K562 (cell line): ENCODE data around the gene TMED10.

Experiments used
- CTCF ChIP-seq, 3 experiments: IDR thresholded peaks in 2 of 3; conservative IDR thresholded peaks in 1 of 3; 2 replicates each; pipeline ENCODE4 v1.5.1; 2011 to 2012; ENCODE audit warnings: low read length in 3 of 3, mild to moderate bottlenecking in 3 of 3, control low read depth in 2 of 3, improper control_type of control experiment in 1 of 3, inconsistent platforms in 1 of 3, low read depth in 1 of 3, mixed read lengths in 1 of 3, moderate library complexity in 1 of 3; ENCODE audit not compliant: insufficient read depth in 2 of 3
- JUN ChIP-seq, 2 experiments: sonication (generic) in 1 of 2; formaldehyde crosslinking in 1 of 2; IDR thresholded peaks; 2 replicates each; pipeline versions ENCODE4 v1.6.1 to v1.8.0; 2012 to 2022; ENCODE audit warnings: borderline replicate concordance in 2 of 2, mild to moderate bottlenecking in 2 of 2, improper control_type of control experiment in 1 of 2, low read depth in 1 of 2, low read length in 1 of 2, missing genetic modification reagents in 1 of 2
- PTRF ChIP-seq: fragments of 450-650 bp; IDR thresholded peaks from 2 replicates; pipeline ENCODE4 v1.6.1; 2016; ENCODE audit warnings: mild to moderate bottlenecking, missing genetic modification characterization, missing compliant biosample characterization
- TAF1 ChIP-seq: IDR thresholded peaks from 2 replicates; pipeline ENCODE4 v1.6.1; 2011; ENCODE audit warnings: mild to moderate bottlenecking, low read length, moderate library complexity; ENCODE audit not compliant: insufficient read depth, control insufficient read depth, severe bottlenecking; ENCODE audit errors: extremely low read depth
- ZNF778 ChIP-seq: fragments of 450-650 bp; formaldehyde crosslinking; IDR thresholded peaks from 2 replicates; pipeline ENCODE4 v1.4.0; 2020; ENCODE audit warnings: mild to moderate bottlenecking, moderate library complexity
- TF ChIP-seq, protein P1 (sequence below): fragments of 250-450 bp; sonication (Bioruptor Pico); IDR thresholded peaks from 2 replicates; pipeline ENCODE4 v1.8.0; 2021; ENCODE audit warnings: mild to moderate bottlenecking, moderate library complexity

DNA sequence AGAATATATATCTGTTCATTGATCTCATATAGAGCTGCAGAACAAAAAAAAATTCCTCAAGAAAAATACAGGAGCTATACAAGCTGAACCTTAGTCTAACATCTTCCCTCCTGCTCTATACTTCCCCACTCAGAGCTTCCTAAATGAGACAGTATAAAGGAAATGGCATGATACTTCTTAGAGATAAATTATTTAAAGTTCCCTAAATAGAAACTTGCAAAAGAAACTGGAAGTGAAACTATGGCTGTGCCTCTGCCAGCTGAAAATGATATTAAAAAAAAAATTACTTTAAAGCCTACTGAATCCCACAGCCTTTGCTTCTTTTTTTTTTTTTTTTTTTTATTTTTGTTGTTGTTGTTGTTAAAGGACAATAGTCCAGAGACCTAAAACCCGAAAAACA is 37.9 kb downstream of the TMED10 start:
- TF ChIP-seq PTRF (no peak), JUN (IDR thresholded peaks at IDR 0.05; ENCODE audit: borderline replicate concordance, low read depth, low read length) (no peak), JUN (CRISPR knock-in tag; IDR thresholded peaks at IDR 0.05; ENCODE audit: borderline replicate concordance) (no peak), CTCF (IDR thresholded peaks at IDR 0.05 in 2 of 3, conservative IDR thresholded peaks at IDR 0.05 in 1 of 3; ENCODE audit: insufficient read depth in 2 of 3, low read depth in 1 of 3, low read length in 3 of 3) (no peak), TAF1 (no peak), ZNF778 (CRISPR knock-in tag) (no peak)
- TF ChIP-seq, protein P1, sequence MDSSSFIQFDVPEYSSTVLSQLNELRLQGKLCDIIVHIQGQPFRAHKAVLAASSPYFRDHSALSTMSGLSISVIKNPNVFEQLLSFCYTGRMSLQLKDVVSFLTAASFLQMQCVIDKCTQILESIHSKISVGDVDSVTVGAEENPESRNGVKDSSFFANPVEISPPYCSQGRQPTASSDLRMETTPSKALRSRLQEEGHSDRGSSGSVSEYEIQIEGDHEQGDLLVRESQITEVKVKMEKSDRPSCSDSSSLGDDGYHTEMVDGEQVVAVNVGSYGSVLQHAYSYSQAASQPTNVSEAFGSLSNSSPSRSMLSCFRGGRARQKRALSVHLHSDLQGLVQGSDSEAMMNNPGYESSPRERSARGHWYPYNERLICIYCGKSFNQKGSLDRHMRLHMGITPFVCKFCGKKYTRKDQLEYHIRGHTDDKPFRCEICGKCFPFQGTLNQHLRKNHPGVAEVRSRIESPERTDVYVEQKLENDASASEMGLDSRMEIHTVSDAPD (CRISPR knock-in tag) = no peak
